LNCaP clone FGC (cell line): Measurements from ENCODE around the gene MAP1LC3B.

Experiments
- DNase-seq: peaks from one replicate; pipeline ENCODE4 v3.0.0-alpha.2; 2011; ENCODE audit warnings: low read depth
- H3K4me3 ChIP-seq: 2 replicates; pipeline ENCODE4 v1.5.1; 2011; ENCODE audit warnings: mild to moderate bottlenecking, low read depth, low read length, control low read depth
- TF ChIP-seq, protein P1 (sequence below): IDR thresholded peaks from 2 replicates; pipeline ENCODE4 v1.5.1; 2012; ENCODE audit warnings: mild to moderate bottlenecking; ENCODE audit not compliant: control insufficient read depth, insufficient read depth; ENCODE audit errors: extremely low read depth

The MAP1LC3B gene

GRCh38 chr16:87404764-87405625 lies 12.9 kb downstream of the MAP1LC3B start:
- TF ChIP-seq, protein P1, sequence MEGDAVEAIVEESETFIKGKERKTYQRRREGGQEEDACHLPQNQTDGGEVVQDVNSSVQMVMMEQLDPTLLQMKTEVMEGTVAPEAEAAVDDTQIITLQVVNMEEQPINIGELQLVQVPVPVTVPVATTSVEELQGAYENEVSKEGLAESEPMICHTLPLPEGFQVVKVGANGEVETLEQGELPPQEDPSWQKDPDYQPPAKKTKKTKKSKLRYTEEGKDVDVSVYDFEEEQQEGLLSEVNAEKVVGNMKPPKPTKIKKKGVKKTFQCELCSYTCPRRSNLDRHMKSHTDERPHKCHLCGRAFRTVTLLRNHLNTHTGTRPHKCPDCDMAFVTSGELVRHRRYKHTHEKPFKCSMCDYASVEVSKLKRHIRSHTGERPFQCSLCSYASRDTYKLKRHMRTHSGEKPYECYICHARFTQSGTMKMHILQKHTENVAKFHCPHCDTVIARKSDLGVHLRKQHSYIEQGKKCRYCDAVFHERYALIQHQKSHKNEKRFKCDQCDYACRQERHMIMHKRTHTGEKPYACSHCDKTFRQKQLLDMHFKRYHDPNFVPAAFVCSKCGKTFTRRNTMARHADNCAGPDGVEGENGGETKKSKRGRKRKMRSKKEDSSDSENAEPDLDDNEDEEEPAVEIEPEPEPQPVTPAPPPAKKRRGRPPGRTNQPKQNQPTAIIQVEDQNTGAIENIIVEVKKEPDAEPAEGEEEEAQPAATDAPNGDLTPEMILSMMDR = no peak
- H3K4me3 ChIP-seq = no peak overlapping the region
- no peak for DNase-seq

DNA sequence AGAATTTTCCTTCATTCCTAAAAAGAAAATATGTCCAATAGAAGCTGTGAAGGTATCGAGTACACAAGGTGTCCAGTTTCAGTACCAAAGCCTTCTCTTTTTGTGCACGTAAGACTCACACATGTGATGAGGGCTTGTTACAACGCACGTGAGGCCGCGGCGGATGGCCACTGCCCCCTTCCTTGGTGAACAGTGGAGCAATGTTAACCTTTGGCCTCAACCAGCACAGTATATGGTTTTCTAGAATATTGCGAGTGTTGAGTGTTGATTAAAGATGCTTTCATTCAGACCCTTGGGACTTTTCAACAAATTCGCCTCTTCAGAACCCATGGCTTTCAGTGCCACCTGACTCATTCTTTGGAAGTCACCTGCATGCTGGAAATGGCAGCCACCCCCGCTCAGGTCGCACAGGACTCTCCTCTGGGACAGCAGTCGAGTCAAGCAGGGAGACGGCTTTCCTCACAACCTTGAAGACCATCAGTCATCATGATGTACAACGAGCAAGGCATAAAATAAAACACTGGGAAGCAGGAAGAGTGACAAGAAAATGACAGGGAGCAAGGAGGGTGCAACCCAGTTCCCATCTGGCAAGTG lies 14.5 kb downstream of the MAP1LC3B start:
- TF ChIP-seq, protein P1 = no peak
- DNase-seq = no peak
- H3K4me3 ChIP-seq = no peak overlapping the region

DNA sequence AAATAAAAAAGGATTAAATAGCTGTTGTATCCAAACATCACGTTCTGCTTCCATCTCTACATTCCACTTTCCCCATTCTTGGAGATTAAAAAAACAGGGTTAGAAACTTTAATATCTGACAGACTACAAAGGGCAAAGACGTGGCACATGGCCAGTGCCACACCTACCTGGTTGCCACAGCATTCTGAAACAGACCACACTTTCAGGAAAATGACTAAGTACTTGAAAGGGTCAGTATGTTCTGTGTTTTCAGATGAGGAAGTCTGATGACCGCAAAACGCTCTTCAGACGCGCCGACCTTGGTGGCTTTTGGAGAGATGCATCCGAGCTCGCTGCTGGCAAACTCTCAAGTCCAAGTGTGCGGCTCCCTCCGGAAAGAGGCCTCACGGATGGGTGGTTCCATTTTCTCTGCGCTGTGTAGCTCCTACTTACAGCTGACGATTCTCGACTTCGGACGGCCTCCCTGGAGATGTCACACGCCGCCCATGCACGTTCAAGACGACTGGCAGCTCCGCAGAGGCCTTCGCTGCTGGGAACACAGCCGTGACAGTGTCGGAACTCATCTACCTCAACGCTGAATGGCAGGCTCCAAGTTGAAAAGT lies 15.5 kb downstream of the MAP1LC3B start:
- no peak overlapping the region for H3K4me3 ChIP-seq
- TF ChIP-seq, protein P1 = no peak
- DNase-seq = no peak

DNA sequence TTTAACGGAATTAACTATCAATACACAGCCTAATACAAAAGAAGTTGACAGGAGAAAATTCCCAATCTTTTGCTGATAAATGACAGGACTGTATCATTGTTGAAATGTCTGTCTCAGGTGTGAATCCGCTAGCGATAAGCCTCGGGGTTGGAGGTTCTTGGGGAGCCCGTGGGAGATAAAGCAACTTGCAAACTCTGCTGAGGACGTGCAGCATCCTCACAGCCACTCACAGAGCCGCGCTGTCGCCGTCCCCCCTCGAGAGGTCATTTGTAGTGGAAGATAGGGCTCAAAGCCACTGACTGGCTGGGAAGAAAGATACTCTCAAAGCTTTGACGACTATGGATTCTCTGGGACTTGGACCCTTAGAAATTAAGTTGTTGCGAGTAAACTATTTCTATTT lies 17.0 kb downstream of the MAP1LC3B start:
- TF ChIP-seq, protein P1 = no peak
- DNase-seq = no peak
- no peak overlapping the region for H3K4me3 ChIP-seq

- no peak for DNase-seq
- H3K4me3 ChIP-seq = no peak overlapping the region
- TF ChIP-seq, protein P1 = no peak
These were observed 17.6 kb downstream of the MAP1LC3B start for GRCh38 chr16:87409781-87410180.

DNA sequence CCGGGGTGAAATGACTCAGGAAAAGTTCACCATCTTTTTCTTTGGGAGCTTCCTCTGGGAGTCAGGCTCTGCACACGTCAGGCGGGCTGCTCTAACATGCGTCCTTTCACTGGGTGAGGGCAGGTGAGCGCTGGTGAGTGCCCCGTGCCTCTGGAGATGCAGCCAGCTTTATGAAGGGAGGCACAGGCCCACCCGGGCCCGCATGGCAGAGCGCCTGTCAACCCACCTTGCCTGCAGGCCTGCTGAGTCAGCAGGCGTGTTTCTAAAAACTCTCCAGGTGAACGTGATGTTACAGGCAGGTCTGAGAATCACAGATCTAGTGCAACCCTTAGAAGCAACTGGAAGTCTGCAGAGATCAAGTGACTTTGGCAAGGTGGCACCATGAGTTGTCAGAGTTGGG lies 18.4 kb downstream of the MAP1LC3B start:
- H3K4me3 ChIP-seq = no peak overlapping the region
- TF ChIP-seq, protein P1 = no peak
- DNase-seq = no peak
